GM19239 (cell line): ENCODE data around the gene TYMP.

Experiments used
- DNase-seq: peaks from one replicate; pipeline ENCODE4 v3.0.0; 2011; ENCODE audit warnings: low spot score; ENCODE audit not compliant: insufficient read length
- FAIRE-seq: peaks from 2 replicates; lab custom pipeline; 2011; peaks lifted over from hg19 to GRCh38; lab: Jason Lieb, UNC

Gene TYMP

DNA sequence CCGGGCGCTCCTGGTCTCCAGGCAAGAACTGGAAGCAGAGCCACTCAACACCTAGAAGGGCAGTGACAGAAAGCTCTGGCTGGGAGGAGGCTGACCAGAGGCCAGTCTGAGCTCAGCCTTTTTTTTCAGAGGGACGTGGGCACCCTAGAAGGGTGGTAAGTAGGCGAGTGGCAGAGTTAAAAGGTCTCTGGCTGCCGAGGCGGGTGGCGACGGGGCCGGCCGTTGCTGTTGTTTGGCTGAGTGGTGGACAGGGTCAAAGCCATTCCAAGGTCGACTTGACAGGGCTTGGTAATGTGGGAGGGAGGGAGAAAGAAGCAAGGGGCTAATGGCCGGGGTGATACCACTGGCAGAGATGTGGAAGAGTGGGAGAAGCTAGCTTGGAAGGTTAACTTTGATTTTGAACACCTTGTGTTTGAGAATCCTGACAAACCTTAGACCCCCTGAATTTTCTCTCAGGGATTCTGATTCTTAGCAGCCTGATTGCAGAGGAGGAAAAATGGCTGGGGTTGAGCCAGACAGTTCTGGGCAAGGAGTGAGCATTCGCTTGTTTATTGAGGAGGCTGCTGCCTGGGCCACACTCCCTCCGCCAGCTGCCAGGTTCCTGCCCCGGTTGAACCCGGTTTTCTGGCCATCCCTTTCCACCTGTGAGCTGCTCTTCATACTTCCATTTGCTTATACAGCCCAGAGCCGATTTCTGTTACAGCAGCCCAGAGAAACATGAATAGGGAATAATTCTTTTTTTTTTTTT is 33.8 kb upstream of the TYMP start:
- no peak for FAIRE-seq
- no peak for DNase-seq

DNA sequence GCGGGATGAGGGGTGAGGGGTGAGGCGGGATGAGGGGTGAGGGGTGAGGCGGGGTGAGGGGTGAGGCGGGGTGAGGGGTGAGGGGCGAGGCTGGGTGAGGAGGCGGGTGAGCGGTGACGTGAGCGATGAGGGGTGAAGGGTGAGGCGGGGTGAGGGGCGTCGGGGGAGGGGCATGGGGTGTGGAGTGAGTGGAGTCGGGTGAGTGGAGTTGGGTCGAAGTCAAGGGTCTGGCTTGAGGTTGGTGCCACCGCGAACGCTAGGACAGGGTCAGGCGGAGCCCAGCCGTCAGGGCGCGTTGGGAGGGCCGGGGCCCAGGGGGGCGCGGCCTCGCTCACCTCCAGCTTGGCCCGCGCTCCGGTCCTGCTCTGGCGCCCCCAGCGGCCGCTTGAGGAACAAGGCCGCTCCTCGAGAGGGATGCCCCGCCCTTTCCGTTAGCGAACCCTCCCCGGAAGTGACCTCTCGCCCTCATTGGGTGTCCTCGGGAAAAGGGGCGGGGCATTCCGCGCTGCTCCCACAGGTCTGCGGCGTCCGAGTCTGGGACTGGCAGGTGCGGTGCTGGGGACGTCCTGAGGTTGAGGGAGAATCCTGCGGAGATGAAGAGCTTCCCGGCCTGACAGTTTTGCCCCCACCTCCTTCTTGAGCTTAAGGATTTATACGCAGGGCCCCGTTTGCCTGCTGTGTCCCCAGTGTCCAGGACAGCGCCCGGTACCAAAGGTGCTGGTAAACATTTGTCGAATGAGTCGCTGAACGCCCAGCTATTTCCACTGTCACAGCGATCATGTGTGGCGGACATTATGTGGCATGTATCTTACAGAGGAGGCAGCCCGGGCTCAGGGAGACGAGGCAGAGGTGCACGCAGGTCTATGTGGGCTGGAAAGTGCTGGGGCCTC is 33.0 kb upstream of the TYMP start, which contains the start of gene SYCE3:
Gene SYCE3 (minus strand): TSS at position 397 of the 890 bp plus-strand sequence. CDS start 6,514 bp downstream, outside the sequence.
- FAIRE-seq (peak; percentile 99), DNase-seq (peak; percentile 93)

DNA sequence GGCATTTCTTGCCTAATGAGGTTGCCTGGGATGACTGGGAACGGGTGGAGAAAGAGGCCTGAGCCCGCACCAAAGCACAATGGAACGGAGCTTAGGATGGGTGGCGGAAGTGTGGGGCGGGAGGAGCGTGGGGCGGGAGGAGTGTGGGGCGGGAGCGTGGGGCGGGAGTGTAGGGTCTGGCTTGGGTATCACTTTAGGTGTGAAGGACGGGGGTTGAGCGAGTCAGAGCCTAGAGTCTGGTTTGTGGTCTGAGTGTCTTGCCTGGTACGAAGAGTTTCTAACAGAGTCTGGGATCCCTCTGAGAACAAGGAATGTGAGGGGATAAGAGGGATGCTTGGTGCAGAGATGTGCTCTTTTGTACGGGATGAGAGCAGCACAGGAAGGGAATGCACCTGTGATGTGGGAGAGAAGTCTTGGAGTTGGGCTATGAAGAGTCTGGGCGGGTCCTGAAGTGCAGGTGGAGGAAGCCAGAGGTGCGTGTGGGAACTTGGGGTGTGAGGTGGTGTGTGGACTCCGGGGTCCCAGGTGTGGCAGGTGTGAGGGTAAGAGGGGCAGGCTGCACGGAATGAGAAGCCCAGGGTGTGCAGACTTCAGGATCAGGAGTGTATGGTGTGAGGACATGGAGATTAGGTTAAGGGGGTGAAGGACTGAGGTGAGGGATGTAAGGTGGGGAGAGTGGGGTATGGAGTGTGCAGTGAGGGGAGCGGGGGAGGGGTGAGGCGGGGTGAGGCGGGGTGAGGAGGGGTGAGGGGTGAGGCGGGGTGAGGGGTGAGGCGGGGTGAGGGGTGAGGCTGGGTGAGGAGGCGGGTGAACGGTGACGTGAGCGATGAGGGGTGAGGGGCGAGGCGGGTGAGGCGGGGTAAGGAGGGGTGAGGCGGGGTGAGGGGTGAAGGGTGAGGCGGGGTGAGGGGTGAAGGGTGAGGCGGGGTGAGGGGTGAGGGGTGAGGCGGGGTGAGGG is 31.9 kb upstream of the TYMP start:
- no peak for FAIRE-seq
- no peak for DNase-seq

DNA sequence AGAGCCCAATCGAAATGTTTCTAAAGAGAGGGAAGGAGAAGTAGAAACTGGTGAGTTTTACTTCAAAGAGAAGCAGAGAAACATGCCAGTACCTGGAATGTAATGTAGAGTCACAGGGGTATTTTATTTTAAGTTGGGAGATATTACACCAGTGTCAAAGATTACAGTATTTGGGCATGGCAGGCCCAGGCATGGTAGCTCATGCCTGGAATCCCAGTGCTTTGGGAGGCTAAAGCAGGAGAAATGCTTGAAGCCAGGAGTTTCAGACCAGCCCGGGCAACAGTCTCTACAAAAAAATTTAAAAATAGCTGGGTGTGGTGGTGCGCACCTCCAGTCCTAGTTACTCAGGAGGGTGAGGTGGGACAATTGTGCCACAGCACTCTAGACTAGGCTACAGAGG is 30.2 kb upstream of the TYMP start:
- no peak for DNase-seq
- no peak for FAIRE-seq

DNA sequence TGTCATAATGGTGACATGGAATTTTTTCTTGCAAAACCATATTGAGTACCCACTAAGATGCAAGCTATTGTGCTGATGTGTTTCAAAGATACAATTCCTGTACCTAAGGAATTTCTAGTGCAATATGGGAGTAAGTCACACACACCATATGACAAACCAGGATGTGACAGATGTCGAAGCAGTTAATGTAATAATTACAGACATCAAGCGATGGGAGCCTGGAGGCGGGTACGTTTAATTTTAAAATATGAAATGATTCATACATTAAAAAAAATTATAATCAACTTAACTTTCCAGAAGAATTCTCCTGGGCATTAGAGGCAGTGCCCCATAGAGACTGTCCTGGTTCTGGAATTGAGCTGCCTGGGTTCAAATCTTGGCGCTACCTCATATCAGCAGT is 26.9 kb upstream of the TYMP start:
- DNase-seq (no peak), FAIRE-seq (no peak)

DNA sequence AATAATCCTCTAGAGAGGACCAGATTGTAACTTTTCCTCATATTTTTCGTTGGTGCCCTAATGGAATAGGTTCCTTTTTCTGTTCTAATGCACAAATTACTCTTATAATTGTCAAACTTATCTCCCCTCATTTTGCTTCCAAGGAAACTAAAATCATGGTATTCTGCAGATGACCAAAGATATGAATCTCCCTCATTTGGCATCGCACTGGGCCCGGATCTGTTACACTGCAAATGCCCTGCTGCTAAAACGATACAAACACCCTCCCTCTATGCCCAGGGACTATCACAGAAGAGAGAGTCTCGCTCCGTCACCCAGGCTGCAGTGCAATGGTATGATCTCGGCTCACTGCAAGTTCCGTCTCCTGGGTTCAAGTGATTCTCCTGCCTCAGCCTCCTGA is 23.5 kb upstream of the TYMP start:
- no peak for FAIRE-seq
- DNase-seq, result no peak

DNA sequence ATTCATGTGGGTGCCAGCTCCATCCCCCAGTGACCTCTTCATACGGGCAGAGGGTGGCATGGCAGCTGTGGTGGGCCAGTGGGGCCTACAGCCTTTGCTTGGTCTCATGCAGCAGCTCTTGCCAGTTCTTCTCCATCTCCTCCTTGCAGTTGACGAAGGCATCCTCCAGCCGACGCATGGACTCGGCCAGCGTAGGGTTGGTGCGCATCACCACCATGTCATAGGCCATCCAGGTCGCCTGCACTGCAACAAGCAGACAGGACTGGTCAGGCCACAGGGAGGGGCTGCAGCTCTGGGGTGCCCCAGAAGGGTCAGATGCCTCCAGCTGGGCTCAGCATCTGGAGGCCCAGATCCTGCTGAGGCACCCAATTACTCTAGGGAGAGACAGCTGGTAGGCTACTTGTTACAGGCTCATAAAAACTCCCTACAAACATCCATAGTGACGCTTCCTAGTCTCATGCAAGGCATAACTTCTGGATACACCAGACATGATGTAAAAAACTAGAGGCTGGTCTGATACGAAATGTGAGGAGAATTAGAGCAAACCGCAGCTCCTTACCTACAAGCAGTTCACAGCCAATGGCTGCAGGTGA is 21.4 kb upstream of the TYMP start:
- DNase-seq, result no peak
- FAIRE-seq, result no peak

DNA sequence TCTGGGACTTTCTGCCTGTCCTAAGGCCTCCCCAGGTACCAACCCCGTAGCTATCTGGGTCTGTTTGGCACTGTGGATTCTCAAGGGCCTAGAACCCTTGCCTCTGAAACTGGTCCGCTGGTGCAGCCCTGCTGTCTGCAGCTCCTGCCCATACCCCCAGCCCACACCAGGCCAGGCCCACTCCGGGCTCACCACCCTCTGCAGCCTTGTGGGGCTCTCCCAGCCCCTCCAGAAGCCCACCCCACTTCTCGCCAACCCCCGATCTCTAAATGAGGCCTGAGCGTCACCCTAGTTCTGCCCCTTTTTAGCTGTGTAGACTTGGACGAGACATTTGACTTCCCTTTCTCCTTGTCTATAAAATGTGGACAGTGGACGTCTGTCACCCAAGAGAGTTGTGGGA is 20.6 kb upstream of the TYMP start:
- FAIRE-seq, result no peak

DNA sequence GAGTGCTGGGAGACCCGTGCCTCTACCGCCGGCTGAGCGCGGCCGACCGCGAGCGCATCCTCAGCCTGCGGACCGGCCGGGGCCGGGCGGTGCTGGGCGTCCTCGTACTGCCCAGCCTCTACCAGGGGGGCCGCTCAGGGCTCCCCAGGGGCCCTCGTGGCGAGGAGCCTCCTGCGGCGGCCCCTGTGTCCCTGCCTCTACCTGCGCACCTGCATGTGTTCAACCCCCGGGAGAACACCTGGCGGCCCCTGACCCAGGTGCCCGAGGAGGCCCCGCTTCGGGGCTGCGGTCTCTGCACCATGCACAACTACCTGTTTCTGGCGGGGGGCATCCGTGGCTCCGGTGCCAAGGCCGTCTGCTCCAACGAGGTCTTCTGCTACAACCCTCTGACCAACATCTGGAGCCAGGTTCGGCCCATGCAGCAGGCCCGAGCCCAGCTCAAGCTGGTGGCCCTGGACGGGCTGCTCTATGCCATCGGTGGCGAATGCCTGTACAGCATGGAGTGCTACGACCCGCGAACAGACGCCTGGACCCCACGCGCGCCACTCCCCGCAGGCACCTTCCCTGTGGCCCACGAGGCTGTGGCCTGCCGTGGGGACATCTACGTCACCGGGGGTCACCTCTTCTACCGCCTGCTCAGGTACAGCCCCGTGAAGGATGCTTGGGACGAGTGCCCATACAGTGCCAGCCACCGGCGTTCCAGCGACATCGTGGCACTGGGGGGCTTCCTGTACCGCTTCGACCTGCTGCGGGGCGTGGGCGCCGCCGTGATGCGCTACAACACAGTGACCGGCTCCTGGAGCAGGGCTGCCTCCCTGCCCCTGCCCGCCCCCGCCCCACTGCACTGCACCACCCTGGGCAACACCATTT is 19.3 kb upstream of the TYMP start:
- FAIRE-seq (no peak), DNase-seq (no peak)

More for the DNA sequence above, 20.6 kb upstream of the TYMP start:
- DNase-seq, result no peak

DNA sequence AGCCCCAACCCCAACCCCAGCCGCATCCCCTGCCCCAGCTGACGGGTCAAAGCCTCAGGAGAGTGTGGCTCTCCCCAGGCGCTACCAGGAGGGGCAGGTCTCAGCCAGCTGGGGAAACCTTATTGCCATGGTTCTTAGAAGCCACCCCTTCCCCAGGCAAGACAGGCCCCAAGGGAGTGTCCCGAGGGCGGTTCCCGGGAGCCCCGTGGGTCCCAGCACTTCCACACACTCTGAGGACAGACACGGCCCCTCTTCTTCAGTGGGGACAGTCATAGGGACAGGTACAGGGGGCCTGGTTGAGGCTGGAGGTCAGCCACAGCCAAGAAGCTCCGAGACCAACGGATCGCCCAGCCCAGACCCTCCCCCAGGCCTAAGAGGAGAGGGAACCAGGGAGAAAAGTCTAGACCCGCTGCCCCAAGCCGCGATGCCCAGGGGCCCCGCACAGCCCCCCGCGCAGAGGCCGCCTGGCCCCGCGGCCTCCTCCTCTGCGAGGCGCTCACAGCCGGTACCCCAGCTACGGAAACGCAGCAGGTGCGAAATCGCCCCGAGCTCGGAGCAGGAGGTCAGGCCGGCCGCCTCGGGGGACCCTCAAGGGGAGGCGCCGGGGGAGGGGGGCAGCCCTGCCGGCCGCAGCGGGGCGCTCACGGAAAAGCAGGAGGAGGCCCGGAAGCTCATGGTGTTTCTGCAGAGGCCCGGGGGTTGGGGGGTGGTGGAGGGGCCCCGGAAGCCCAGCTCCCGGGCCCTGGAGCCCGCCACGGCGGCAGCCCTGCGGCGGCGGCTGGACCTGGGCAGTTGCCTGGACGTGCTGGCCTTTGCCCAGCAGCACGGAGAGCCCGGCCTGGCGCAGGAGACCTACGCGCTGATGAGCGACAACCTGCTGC is 18.5 kb upstream of the TYMP start:
- DNase-seq (no peak), FAIRE-seq (peak; percentile 78)

DNA sequence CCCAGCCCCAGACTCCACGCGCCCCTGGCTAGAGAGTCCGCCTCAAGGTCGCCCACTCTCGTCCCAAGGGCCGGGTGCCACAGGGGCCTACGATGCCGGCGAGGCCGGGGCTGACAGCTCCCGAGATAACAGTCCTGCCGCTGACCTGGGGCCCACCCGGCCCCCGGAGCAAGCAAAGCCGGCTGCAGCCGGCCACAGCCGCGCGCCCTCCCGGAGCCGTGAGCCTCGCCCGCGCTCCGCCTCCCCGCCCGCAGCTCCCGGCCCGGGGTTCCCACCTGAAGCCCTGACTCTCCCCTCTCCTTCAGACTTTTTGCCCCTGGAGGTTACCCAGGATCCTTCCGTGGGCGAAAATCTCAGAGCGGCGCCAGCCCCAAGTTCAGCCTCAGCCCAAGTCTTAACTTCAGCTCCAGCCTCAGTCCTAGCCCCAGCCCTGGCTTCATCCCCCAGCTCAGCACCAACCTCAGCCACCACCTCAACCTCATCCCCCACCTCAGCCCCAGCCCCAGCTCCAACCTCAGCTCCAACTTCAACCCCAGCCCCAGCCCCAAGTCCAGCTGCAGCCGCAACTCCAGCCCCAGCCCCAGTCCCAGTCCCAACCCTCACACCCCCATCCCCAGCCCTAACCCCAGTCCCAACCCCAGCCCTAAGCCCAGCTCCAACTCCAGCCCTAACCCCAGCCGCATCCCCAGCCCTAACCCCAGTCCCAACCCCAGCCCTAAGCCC is 17.6 kb upstream of the TYMP start:
- FAIRE-seq, result no peak
- no peak for DNase-seq

DNA sequence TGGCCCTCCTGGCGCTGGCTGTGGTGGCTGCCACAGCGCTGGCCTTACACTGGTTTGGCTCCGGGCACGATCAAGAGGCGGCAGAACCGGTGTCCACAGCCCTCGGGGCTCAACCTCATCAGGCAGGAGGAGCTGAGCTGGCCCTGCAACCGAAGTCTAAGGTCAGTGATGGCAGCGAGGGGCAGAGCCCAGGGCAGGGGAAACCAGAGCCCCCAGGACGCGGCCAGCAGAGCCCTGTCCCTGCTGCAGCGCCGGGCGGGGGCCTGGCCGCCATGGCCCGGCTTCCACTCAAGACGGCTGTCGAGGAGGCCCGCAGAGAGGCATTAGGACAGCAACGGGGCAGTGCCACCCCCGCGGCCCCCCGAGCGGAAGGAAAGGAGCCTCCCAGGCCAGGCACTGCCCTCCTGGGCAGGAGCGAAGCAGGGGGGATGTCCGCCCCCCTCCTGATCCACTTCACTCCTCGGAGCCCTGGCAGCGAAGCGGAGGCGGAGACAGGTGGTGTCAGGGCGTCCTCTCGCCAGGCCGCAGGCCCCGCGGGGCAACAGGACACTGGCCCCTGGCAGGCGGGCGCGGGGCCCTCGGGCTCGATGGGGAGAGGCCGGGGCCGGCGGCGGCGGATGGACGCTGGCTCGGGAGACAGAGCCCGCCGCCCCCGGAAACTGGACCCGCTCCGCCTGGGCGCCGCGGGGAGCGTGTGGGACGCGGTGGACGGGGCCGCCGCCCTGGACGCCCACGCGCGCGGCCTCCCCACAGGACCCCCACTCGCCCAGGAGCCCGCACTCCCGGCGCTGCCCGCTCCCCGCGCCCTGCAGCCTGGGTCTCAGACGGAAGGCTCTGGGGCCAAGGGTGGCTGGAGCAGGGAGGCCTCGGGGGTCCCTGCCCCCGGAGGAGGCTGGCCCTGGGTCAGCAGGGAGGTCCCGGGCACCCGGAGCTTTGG is 16.8 kb upstream of the TYMP start:
- FAIRE-seq (no peak), DNase-seq (no peak)

DNA sequence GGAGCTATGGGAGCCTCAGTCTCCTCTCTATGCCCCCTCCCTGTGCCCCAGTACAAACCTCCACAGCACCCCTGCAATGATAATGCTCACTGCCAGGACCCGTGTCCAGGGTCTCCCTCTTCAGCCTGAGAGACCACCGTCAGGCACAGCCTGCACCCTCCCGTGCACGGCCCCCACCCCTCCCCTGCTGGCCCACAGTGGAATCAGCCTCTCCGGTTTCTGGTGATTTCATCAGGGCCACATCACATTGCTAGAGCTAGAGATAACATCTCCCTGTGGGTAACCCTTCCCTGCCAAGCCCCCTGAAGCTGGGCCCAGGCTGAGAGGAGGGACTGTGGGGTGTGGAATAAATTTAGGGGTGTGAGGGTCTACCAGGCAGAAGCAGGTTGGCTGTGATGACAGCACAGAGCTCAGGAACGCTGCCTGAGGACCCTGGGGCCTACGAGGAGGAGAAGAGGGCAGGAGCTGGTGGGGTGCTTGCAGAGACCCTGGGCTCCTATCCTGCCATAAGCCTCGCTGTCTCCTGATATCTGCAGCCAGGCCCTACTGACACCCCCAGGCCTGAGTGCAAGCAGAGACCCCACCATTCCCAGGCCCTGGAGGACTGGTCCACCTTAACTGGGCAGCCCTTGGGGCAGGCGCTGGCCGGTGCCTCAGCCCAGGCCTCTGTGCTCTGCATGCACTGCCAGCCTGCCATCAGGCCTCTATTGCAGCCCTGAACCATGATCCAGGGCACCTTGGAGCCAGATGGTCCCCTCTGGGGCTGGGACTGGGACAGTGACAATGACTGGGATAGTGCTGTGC is 15.9 kb upstream of the TYMP start, which contains the start of gene KLHDC7B:
Gene KLHDC7B (plus strand): TSS at position 378 of the 804 bp plus-strand sequence. CDS start 345 bp downstream, at position 723.
- DNase-seq (no peak), FAIRE-seq (no peak)

DNA sequence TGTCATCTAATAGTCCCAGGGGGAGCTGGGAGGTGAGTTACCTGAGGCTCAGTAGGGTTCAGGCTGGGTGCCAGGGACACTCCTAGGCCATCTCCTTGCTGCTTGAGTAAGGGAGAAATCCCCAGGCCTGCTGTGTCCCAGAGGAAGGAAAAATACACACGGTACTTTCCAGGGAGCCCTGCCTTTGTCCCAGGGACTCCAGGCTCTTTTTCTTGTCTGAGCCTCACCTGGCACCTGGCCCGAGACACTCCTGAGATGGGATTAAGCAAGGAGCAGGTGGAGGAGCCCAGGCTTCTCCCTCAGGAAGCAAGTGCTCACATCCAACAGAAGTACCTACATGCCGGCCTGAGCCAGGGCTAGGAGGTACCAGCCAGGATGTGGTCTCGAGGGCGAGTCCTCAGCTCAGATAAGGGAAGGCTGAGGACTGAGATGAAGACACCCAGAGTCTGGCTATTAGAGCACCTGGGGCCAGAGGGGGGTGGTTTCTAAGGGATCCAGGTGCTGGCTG is 15.0 kb upstream of the TYMP start:
- DNase-seq (no peak), FAIRE-seq (peak; percentile 73)

DNA sequence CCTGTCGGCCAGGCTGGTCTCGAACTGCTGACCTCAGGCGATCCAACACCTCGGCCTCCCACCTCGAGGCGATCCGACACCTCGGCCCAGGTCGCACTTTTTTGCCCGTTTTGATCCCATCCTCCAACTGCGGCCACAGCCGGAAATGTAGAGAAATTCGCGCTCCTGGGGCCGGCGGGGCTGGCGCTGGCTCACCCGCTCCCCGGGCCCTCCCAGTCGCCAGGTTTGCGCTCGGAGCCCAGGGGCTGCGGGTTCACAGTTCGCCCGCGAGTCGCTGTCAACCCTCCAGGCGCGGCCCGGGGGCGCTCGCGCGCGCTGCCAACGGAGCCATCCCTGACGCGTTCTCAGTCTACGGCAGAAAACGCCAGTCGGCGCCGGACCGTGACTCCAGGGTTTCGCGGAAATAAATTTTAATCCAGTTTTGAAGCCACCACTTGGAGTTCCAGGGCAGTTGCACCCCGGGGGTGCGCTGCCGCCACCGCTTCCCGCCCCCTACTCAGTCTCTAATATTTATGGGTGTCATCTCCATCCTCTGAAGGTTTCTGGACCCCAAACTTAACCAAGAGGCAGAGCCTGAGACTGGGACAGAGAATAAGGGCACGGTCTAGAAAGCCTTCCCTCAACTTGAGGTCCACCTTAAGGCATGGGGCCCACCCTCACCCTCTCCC is 14.4 kb upstream of the TYMP start:
- FAIRE-seq (peak; percentile 81), DNase-seq (no peak)
